NCI-H526 (cell line): ENCODE data around the gene SHC4.
"Not testable (repeated sequence)": the region's sequence is repeated elsewhere in the genome, so short reads cannot be mapped to it uniquely, and the experiment has no call there.

Source experiments
- DNase-seq, 2 experiments: peaks; one replicate each; lab custom pipeline; 2025; lab: John Stamatoyannopoulos, UW

The SHC4 gene

DNA sequence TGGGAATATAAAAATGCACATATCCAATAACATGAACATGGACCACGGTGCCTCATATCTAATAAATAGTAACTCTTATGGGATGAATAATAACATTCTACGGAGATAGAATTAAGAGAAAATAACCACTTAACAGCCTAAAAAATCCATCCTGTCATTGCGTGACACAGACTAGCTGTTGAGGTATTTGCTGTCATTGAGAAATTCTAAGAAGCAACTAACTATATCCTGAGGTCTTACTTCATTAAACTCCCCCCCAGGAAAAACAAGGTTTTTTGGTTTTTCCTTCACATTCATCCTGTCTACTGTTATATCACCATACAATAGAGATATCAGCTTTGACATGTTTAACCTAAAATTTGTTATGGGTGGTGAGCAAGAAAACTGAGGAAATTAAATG lies 167.2 kb downstream of the SHC4 start:
- DNase-seq, result no peak

DNA sequence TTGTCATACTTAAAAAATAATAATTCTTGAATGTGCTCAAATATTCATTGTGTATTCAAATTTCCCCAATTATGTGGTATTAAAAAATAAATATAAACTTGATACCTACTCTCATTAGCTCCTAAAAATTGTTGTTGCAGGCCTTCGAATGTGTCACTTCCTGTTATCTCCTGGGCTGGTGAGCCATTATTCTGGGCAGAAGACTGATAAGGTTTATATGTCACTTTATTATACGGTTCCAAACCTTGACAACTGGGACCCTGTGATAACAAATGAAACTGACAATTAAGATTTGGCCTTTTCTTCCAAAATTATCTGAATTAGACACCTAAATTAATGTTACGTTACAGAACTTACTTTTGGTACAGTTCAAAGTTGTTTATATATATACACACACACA lies 167.8 kb downstream of the SHC4 start:
- no peak for DNase-seq

DNA sequence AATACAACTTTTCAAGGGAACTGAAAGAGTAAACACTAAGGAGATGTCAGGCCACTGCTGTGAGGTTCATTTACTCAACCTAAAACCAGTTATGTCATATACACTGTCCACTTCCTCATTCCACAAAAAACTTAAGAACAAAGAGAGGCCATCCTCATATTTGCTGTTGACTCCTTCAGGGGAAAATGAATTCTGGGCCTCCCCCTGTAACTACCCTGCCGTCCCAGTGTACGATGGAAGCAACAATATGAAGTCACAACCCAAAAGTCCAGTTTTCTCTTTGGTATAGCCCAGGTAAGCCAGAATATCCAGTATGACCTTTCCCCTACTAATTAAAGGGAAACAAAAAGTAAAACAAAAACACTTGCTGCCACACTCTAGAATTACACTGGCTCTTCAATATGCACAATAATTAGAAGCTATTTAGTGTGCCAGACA lies 169.0 kb downstream of the SHC4 start:
- no peak for DNase-seq

DNA sequence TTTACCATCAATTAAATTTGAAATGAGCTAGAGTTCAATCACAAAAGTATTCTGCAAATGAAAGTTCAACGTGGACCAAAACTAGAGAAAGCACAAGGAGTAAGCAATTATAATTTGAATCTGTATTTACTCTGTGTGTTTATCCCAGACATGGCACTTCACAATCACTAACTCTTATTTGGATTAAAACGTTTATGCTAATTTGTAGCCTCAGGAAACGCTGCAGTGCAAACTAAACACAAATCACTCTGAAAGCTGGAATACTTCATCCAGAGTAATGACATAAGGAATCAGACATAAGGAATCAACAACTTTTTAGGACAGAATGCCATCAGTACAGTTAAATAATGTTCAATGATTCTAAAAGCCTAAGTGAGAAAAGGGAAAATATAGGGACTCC lies 171.3 kb downstream of the SHC4 start:
- DNase-seq, result peak; percentile 14 to 18

DNA sequence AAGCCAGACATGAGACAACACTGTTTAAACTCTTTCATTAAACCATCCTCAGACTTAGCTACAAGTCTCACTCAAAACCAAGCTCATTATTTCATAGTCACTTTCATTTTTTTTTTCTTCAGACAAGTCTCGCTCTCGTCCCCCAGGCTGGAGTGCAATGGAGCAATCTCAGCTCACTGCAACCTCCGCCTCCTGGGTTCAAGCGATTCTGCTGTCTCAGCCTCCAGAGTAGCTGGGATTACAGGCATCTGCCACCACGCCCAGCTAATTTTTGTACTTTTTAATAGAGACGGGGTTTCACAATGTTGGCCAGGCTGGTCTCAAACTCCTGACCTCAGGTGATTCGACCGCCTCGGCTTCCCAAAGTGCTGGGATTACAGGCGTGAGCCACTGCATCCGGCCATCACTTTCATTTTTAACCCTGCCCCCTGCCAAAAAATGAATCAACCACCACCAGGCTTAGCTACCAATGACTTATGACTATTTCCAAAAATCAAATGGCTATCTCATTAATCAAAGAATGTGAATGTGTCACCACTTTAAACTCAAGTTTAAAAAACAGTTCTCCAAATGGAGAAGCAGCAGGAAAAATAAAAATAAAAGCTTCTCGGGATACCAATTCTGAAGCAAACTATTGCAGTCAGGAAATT lies 173.1 kb downstream of the SHC4 start:
- not testable (repeated sequence) for DNase-seq

DNA sequence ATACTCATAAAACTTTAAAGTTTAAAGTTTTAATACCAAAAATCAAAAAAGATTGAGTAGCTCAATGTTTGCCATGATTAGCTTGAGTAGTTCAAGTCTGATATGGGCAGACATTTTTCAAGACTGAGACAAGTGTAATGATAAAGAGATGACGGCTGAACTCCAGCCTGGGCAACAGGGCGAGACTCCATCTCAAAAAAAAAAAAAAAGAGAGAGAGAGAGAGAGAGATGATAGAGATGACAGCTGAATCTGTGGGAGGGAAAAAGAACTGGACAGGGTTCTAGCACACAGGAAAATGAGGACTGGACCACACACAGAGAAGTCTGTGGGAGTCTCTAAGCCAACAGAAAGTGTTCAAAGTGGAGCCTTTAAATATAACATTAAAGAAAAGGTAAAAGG lies 178.0 kb downstream of the SHC4 start:
- no peak for DNase-seq

DNA sequence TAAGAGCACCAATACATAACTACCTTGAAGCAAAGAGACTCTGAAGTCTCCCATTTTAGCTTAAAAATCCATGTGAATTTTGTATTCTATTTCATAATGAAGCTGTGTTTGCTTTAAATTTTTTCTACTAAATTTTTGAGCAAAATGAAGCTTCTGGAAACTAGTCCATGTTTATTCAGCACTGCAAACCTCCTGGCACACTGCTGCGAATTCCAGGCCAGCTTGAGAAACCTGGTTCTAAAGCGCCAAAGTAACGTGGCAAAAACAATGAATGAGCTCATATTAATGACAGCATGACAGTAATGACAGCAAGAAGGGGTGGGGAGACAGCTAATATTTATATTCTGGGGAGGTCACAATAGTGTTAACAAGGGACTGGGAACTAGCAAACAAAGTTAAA lies 178.5 kb downstream of the SHC4 start:
- DNase-seq, result no peak

DNA sequence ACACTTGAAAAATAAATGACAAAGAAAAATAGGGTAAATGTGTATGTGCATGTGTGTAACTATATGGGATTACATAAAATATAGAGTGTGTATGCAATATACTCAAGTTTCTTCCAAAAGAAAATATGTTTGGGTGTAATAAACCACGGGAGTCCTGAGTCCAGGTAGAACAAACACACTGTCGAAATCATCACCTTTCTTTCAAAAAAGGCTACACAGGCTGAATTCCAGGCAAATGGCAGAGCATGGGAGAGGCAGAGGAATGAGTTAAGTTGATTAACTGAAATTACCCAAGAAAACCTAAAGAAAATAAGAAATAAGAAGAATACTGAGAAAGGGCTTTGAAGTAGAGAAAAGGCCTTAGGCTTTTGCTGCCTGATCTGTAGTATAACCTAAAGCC lies 179.0 kb downstream of the SHC4 start:
- DNase-seq, result no peak

DNA sequence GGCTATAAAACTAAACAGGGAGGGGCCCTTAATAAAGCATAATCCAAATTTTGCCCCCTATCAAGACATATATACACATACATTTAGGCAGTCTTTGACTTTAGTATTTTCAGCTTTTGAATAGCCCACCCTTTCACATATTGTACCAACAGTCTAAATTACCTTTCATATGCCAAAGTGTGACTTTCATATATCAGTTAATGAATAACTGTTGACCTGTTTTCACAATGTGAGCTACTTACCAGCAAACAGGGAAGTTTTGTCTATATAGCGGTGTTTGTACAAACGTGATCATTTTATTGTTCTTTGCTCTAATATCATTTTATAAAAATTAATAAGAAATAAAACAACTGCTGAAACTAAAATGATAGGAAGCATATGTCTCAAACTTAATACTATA lies 180.8 kb downstream of the SHC4 start:
- no peak for DNase-seq

DNA sequence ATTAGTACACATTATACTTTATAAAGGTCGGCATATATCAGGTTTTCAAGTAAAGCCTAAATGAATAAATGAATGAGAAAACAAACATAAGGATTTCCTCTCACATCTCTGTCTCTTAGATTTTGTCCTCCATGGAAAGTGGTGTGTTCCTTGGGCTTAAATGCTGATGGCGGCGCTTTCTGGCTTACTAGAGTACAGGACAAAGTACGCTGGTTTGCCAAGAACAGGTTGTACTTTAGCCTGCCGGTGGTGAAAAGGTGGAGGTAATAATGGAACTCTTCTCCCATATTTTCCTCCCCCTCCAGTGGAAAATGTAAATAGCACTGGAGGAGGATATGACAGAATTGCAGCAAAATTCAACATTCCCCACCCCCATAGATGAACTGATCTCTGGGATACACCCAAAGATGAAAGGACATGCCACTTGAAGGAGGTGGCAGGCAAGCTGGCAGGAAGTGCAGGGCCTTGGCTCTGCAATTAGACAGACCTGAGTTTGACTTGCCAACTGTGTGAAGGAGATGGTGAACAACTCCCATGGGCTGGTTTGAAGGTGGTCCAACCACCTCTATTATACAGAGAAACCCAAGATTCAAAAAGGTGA lies 182.1 kb downstream of the SHC4 start:
- no peak for DNase-seq

DNA sequence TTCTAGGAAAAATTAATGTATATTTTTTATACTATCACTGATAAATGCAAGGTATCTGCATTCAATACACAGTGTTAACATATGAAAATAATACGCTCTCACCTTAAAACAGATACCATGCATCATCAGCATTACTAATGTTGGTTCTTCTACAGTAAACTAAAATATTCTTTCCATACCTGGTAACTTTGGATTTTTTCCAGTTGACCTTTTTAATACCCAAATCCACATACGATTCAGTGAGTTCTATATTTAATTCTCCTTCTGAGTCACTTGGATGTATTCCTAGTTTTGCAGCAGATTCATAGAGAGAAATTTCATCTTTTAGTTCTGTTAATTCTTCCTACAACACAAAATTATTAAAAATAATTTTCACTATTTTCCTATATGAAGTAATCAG lies 182.7 kb downstream of the SHC4 start:
- DNase-seq, result no peak

DNA sequence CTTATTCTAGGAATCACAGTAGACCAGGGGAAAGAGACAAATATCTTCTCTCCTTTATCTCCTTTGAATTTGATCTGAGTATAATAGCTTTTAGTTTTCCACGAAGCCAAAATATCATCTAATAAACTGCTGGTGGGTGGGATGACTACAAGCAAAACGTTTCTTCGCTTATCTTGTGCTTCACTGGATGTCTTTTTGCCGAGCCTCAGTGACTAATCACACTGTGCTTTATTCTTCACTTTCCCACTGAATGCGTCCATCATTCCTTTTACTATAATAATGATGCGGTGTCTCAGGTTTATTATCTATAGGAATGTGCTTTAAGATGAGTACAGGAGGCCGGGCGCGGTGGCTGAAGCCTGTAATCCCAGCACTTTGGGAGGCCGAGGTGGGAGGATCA lies 185.4 kb downstream of the SHC4 start:
- no peak for DNase-seq

DNA sequence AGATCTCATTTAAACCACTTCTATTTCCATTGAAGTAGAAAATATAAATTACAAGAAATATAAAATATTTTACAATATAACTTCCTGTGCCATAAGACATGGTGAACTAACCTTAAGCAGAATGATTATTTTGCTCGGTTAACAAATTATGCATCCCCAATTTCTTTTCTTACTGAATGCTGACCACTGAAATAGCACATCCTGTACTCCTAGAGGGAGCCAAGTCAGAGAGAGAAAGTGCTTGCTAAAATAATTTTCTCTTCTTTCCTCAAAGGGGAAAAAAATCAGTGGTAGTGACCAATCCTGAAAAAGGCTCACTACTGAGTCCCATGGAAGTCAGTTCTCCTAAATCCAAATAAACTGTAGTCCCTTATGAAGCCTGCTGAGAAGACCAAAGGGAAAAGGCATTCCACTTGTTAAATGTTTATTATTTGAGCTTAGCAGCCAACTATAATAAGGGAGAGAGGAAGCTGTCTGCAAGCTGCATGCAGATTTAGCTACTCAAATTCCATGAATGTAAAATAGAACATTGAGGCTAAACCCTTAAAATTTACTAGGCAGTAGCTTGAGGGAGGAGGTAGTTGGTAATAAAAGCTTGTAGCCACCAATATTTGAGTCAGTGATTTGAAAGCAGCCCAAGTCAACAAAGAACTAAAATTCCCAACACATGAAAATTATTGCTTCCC lies 185.9 kb downstream of the SHC4 start:
- no peak for DNase-seq

DNA sequence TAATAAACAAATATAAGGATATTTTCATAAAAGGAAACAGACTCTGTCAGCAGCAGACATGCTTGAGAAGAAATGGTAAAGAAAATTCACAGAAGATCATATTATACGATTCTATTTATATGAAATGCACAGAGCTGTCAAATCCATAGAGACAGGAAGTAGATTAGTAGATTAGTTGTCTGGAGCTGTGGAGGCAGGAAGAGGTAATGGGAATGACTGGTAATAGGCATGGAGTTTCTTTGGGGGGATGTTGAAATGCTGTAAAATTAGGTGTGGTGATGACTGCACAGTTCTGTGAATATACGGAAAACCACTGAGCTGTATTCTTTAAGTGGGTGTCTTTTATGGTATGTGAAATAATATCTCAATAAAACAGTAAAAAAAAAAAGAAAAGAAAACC lies 188.2 kb downstream of the SHC4 start:
- DNase-seq, result no peak

DNA sequence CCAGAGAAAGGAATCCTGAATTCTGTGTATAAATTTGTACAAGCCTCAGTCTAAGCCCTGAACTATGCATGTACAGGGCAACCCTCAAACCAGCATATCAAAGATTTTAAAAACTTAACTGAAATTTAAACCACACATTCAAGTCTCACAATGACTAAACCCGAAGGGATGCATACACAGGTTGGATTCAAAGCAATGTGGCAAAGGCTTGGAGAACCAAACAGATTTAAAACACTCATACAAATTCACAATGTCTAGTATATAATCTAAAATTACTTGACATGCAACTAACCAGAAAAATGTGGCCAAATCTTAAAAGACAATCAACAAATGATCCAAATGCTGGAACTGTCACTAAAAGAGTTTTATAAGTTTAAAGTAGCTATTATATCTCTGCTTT lies 189.2 kb downstream of the SHC4 start:
- no peak for DNase-seq
